Stimulated activated CD4-positive, alpha-beta T cell treated with anti-CD3 and anti-CD28 coated beads, TNF-alpha, amount 100 ng/mL, for 1 hour (primary cell): Measurements from ENCODE around the gene SMAD7.

ENCODE experiments used
- DNase-seq, 3 donors: peaks; one replicate each; pipeline ENCODE4 v3.0.0-alpha.2; 2020; ENCODE audit warnings: low read depth in 3 of 3, low spot score in 1 of 3

The SMAD7 gene

DNA sequence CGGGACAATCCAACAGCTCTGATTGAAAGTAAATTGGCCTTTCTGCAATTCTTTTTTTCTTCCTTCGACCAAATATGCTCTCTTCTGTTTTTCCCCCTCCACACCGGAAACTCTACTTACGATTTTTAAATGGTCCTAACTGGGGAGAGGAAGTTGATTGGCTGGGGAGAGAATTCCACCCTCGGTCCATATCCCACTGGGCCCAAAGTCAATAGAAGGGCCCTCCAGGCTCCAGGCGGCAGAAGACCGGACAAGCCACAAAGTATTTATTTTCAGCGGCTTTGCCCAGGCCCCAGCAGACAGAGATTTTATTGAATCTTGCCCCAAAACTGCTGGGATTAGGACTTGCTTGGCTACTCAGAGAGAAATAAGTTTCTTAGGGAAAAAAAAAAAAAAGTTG is 37.1 kb upstream of the SMAD7 start:
- DNase-seq: no peak

GRCh38 chr18:48986851-48987761 is 36.3 kb upstream of the SMAD7 start:
- DNase-seq: no peak

DNA sequence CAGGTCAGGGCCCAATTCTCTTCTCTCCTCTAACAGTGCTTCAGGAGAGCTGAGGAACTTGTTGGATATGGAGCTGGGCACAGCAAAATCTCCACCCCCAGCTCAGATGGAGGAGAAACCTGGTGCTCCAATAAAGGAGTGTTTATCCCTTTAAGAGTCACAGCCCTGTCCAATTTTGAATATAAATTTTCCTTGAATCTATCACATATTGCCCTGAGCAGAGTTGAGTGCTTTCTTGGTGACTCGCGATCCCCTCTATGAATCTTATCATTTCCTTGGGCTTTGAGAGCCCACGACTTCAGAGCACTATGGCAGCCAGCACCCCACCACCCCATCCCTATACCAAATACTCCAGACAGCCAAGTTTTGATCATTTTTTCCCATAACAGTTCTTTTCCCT is 34.4 kb upstream of the SMAD7 start:
- DNase-seq: no peak

DNA sequence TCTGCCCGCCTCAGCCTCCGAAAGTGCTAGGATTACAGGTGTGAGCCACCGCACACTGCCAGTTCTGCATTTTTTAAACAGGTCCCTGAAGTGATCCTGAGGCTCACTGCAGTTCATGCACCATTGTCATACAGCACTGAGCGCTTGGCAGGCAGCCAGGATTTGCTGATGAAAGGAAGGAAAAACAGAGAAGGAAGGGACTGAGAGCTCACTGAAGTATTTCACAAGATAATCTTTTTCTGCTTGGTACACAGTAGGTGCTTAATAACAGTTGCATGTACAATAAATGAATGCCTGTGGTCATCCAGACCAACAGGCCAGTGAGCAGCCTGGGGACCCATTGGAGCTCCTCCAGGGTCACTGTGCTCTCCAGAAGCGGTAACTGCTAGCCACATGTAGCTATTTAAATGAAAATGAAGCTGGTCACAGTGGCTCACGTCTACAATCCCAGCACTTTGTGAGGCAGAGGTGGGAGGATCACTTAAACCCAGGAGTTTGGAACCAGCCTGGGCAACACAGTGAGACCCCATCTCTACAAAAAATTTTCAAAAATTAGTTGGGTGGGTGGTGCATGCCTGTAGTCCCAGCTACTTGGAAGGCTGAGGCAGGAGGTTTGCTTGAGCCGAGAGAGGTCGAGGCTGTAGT is 33.1 kb upstream of the SMAD7 start:
- DNase-seq: no peak

DNA sequence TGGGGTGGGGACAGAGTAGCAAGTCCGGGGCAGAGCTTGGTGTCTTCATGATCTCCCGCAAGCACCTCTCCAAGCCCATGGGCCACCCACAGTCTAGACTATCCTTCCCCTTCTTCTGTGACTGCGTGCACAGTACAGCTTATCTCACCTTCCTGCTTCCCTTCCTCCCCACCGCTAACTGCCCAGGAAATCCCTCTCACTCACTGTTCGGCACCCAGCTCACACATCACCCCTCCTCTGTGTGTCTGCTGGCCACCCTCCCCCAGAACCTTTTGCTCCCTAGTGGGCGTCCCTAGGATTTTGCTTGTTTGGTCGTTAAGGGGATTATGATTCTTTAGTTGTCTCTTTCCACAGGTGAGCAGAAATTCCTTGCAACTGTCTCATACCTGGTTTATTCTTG is 31.5 kb upstream of the SMAD7 start:
- DNase-seq: no peak

DNA sequence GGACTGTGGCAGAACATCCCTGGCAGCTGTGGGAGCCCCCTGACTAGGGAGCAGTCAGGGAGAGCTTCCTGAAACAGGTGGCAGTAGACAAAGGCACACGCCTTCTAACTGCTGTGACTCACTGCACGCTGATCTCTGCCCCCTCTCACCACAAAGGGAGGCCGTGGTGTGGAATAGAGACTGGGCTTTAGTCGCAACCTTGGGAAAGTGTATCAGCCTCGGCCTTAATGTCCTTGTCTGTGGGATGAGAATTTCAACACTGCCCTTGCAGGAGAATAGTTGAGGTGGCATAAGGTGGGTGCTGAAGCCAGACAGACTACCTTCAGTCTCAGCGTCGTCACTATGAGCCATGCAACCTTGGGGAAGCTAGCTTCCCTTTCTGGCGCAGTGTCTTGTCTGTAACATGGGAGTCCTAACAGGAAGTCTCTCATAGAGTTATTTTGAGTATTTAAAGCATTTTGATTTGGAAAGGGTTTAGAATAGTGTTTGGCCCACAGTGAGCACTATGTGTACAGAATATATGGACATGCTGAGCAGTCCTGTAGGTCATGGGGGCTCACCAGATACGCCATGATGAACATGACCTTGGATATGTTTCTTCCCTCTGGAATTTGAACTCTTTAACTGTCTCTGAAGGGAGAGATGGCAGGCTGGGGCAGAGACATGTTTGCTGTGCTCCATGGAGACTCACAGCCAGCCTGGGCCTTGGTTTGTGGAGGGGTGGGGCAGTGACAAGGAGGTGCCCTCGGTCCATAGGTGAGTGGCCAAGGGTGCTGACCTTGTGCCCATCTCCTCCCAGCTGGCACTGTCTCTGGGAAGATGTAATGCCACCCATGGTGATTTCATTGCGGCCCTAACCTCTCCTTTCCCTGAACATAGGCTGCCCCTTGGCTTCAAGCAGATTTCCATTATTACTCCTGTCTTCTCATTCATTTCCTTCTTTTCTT is 29.5 kb upstream of the SMAD7 start:
- DNase-seq: no peak

DNA sequence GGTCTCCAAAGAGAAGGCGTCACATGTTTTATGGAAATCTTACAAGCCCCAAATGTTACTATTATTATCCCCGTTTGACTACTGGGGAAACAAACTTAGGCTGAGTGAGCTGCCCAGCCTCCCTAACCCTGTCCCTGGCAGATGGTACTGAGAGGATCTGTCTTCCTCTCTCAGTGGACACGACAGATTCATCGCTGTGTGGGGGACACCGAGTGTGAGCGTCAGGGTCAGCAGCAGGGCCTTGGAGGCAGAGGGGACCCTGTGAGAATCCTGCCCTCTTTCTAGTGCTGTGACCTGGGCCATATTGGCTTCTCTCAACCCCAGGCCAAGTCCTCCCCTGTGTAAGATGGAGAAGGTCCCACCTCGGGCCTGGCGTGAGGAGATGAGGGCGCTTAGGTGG is 27.1 kb upstream of the SMAD7 start:
- no peak for DNase-seq

DNA sequence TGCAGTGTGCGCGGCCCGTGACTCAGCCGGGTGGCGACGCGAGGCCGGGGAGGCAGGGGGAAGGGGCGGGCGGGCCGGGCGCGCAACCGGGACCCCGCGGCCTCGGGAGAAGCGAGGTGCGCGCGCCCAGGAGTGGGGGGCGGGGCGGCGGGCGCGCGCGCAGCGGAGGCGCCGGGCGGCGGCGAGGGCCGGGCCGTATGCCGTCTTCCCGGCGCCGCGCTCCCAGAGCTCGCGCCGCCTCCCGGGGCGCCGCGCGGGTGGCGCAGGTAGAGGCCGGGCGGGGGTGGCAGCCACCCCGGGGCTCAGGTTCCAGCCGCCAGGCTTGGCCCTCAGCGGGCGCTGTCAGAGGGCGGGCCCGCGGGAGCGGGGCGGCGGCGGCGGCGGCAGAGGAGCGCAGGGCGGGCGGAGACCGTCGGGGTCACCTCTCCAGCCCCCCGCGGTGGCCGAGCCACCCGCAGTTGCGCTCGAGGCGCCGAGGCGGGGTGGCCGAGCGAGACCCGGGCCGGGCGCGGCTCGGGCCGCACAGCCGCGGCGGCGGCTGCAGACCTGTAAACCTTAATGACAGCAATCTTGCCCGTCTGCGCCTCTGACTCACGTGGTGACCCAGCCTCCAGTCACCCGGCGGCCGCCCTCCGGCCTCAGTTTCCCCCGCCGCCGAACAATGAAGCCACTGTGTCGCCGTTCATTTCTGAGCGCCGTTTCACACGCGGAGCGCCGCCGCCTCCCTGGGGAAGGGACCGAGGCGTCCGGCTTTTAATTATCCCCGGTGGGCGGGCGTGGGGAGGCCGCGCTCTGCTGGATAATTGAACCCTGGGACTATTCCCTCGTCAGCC is 25.3 kb upstream of the SMAD7 start:
- DNase-seq: peak in 2 of 3 donors; percentile 24 to 45

DNA sequence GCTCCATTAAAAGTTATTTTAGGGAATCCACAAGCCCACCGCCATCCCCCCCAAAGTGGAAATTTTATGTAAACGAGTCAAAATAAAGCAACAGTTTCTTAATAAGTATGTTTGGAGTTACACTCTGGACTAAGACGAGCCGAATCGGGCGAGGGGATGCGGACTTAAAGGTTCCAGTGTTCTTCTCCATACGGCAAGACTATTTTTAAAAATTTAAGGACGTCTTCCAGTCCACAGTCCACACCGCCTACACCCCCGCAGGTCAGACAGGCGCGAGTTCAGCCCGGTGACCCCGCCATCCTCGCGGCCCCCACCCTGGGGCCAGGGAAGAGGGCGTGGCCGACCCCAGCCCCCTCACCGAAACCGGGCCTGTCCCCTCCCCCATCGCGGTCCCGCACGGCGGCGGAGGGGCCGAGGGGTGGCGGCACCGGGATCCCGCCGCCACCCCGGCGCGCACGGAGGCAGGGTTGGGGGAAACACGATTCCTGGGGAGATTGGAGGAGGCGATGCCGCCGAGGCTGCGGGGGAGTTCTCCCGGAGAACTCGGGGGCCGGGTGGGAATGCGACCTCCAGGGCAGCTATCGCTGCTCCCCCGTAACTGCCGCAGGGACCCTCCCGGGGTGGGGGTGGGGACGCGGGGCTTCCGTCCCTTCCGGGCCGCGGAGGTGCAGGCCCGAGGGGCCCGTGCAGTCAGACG is 24.5 kb upstream of the SMAD7 start:
- DNase-seq: peak in 1 of 3 donors; percentile 4

GRCh38 chr18:48974304-48975119 is 23.7 kb upstream of the SMAD7 start:
- no peak for DNase-seq

DNA sequence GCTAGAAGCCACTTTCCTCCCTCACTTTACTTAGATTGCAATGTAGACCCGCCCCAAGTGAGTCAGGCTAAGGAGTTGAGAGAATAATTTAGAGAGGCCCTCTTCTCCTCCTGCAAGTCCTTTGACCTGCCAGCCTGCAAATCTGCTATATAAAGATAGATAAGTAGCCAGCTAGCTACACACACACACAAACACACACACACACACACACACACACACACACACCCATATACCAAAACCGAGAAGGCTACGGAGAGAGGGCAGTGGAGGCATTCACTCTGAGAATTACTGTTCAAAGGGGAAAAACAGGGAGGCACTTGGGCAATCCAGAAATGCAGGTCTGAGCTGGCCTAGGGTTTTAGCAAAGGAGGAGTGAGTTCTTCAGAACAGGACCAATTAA is 23.0 kb upstream of the SMAD7 start:
- DNase-seq: no peak

DNA sequence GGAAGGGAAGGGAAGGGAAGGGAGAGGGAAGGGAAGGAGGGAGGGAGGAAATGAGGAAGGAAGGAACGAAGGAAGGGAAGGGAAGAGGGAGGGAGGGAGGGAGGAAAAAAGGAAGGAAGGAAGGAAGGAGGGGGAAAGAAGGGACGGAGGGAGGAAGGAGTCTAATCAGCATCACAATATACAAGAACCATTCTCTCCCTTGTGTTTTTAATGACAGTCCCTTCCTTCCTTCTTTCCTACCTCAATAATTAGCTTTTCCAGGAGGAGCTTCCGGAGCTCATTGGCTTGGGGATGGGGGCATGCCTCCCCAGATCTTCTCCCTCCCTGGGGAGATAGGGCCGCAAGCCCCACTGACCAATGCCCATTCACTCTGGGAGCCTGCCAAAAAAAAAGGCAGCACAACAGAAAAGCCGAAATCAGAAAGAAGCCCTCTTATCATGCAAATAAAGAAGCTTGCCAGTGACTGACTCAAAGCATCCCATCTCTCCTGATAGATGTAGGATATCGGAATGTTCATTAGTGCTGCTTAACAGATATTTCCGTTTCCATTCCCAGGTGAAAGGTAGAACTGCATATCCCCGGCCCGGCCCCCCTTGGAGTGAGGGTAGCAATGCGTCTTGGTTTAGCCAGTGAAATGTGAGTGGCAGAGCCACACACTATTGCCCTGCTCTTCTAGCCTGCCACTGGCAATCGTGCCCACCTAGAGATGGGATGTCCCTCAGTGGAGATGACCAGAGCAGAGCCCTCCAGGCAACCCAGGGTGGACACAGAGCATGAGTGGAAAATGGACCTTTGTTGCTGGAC is 17.8 kb upstream of the SMAD7 start:
- no peak for DNase-seq

GRCh38 chr18:48967545-48967944 is 16.8 kb upstream of the SMAD7 start:
- DNase-seq: no peak

DNA sequence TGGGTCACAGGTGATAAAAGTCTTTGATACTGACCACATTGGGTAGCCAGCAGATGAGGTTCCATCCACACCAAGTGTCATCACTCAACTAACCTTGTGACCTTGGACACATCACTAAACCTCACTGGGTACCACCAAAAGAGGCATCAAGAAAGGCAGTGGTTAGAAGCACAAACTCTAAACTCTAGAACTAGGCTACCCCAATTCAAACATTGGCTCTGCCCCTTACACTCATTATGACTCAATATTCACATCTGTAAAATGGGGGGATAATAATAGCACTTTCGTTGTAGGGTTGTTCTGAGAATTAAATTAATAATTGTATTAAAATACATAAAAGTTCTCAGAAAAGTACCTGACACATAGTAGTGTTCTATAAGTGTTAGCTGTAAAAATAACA is 15.8 kb upstream of the SMAD7 start:
- DNase-seq: no peak

DNA sequence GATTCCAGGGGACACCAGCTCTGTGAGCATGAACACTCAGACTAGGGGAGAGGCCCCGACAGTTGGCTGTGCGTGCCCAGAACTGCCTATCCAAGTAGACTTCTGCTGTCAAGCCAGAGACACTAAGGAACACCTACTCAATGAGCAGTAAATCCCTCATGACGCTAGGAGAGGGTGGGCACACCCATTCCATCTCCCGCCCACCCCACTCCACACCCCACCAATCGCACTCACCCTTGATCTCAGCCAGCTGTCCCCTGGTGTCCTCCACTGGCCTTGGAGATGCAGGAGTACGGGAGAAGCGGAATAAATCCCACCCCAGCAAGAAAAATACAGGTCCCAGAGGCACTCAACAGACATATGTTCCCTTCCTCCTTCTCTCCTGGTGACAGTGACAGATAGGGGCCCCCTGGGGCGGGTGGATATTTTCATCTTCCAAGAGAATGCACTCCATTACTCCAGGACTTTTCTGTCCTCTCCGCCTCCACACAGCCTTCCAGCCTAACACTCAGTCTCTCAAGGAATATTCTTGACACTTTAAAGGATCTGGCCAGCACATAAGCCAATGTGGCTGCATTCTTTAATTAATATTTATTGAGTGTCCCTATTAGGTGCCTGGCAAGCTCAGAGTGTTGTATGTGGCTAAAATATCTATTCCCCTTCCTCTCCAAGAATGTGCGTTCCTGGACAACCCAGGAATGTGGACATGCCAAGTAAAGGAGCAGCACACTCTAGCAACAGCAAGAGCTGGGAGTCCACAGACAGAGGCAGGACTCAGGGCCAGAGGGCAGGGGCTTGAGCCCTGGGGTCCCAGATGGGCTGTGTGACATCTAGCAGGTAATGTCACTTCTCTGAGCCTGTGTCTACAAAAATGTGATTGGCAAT is 13.1 kb upstream of the SMAD7 start:
- no peak for DNase-seq

- DNase-seq: no peak
Observed at GRCh38 chr18:48962994-48963561, 12.3 kb upstream of the SMAD7 start.
